GM04503 (cell line): ENCODE results near the gene RLN1.
"Not testable (repeated sequence)": the region's sequence is repeated elsewhere in the genome, so short reads cannot be mapped to it uniquely, and the experiment has no call there.

ENCODE experiments used
- DNase-seq: peaks from one replicate; pipeline ENCODE4 v3.0.0-alpha.2; 2012; ENCODE audit warnings: low read depth

RLN1 gene

GRCh38 chr9:5321601-5322000 is 18.1 kb downstream of the RLN1 start:
- DNase-seq = not testable (repeated sequence)

- no peak for DNase-seq
Observed at GRCh38 chr9:5321058-5321457, 18.6 kb downstream of the RLN1 start.

- DNase-seq = not testable (repeated sequence)
Observed at GRCh38 chr9:5316406-5316805, 23.3 kb downstream of the RLN1 start.

GRCh38 chr9:5315187-5315923 is 24.3 kb downstream of the RLN1 start:
- no peak for DNase-seq

- DNase-seq = no peak
Observed at GRCh38 chr9:5310851-5311250, 28.8 kb downstream of the RLN1 start.

GRCh38 chr9:5305741-5306140 is 33.9 kb downstream of the RLN1 start:
- DNase-seq = no peak

- not testable (repeated sequence) for DNase-seq
Observed at GRCh38 chr9:5303840-5304795, 35.6 kb downstream of the RLN1 start, which contains the start of gene RLN2. Gene RLN2 (minus strand): TSS chr9:5304716. CDS start chr9:5304580, 136 bp downstream.

GRCh38 chr9:5301544-5301943 is 38.1 kb downstream of the RLN1 start:
- DNase-seq = no peak

GRCh38 chr9:5292141-5292540 is 47.5 kb downstream of the RLN1 start:
- no peak for DNase-seq

- DNase-seq = no peak
Observed at GRCh38 chr9:5288591-5288990, 51.1 kb downstream of the RLN1 start.

GRCh38 chr9:5286262-5286661 is 53.4 kb downstream of the RLN1 start:
- DNase-seq = no peak
